Endothelial cell of umbilical vein (primary cell): Measurements from ENCODE around the gene MKKS. TPM values are rescaled to one million over a fixed set of nuclear protein-coding genes. Genes with fewer than 3 reads are reported as not detected.

ENCODE experiments used
- BruUV-seq: library from RNA; stranded (reverse); fragments of 400-500 nt; replicated peaks from 2 replicates; lab custom pipeline; 2021; lab: Mats Ljungman, UMichigan
- CTCF ChIA-PET: fragments of 300-600, 350-600 bp; sonication (Branson Sonifier 250); formaldehyde crosslinking; loops from one replicate; lab custom pipeline; 2021; ENCODE audit warnings: antibody characterized with exemption, inconsistent platforms; lab: Charles Lee
- POLR2A ChIA-PET: fragments of 300-600, 350-600 bp; sonication (Branson Sonifier 250); formaldehyde crosslinking; loops from one replicate; lab custom pipeline; 2021; ENCODE audit warnings: antibody characterized with exemption, inconsistent platforms; lab: Charles Lee
- DNase-seq: peaks from one replicate; pipeline ENCODE4 v3.0.0-alpha.2; 2011; ENCODE audit warnings: low read depth, low spot score
- FAIRE-seq: peaks from 2 replicates; lab custom pipeline; 2011; peaks lifted over from hg19 to GRCh38; lab: Jason Lieb, UNC
- H2AFZ ChIP-seq: 2 replicates; pipeline ENCODE4 v1.6.0; 2012; ENCODE audit warnings: low read depth, low read length, control low read depth, inconsistent platforms
- H3K27ac ChIP-seq: 2 replicates; pipeline ENCODE4 v1.5.1; 2011; ENCODE audit warnings: low read depth, mild to moderate bottlenecking, control low read depth, low read length, moderate library complexity; ENCODE audit not compliant: insufficient read depth
- H3K27me3 ChIP-seq, 2 experiments: 2 replicates each; pipeline versions ENCODE4 v1.6.0 to v1.6.1; 2011; ENCODE audit warnings: low read length in 2 of 2, mixed read lengths in 1 of 2; ENCODE audit not compliant: control insufficient read depth in 2 of 2, insufficient read depth in 2 of 2
- H3K36me3 ChIP-seq, 2 experiments: 2 replicates in 1 of 2; 3 replicates in 1 of 2; pipeline ENCODE4 v1.5.1; 2011; ENCODE audit warnings: low read length in 2 of 2, mild to moderate bottlenecking in 1 of 2, moderate library complexity in 1 of 2; ENCODE audit not compliant: control insufficient read depth in 2 of 2, insufficient read depth in 2 of 2; ENCODE audit errors: extremely low read depth in 1 of 2
- H3K4me1 ChIP-seq: 3 replicates; pipeline ENCODE4 v1.5.1; 2011; ENCODE audit warnings: mild to moderate bottlenecking, low read length; ENCODE audit not compliant: control insufficient read depth, insufficient read depth; ENCODE audit errors: extremely low read depth
- H3K4me2 ChIP-seq: 2 replicates; pipeline ENCODE4 v1.6.1; 2011; ENCODE audit warnings: low read length, control low read depth, mixed read lengths; ENCODE audit not compliant: insufficient read depth
- H3K4me3 ChIP-seq, 3 experiments: fragments of 200-600 bp in 1 of 3; sonication (generic), shearing (Covaris generic) in 1 of 3; replicated peaks in 1 of 3; 2 replicates each; pipeline ENCODE4 v1.5.1; 2011 to 2016; ENCODE audit warnings: control low read depth in 3 of 3, low read length in 3 of 3, mild to moderate bottlenecking in 2 of 3, inconsistent platforms in 1 of 3, low read depth in 1 of 3, moderate library complexity in 1 of 3; ENCODE audit not compliant: insufficient read depth in 1 of 3
- H3K79me2 ChIP-seq: 2 replicates; pipeline ENCODE4 v1.6.0; 2012; ENCODE audit warnings: low read length, inconsistent platforms; ENCODE audit not compliant: control insufficient read depth, insufficient read depth
- H3K9ac ChIP-seq: replicated peaks from 2 replicates; pipeline ENCODE3; 2011; ENCODE audit warnings: low read length, control low read depth; ENCODE audit not compliant: insufficient read depth; ENCODE audit errors: extremely low read depth
- H3K9me1 ChIP-seq: replicated peaks from 3 replicates; pipeline ENCODE4 v1.6.0; 2011; ENCODE audit warnings: mild to moderate bottlenecking, low read length; ENCODE audit not compliant: control insufficient read depth, insufficient read depth; ENCODE audit errors: extremely low read depth
- H3K9me3 ChIP-seq: replicated peaks from 2 replicates; pipeline ENCODE4 v1.5.1; 2012; ENCODE audit warnings: low read length, inconsistent platforms; ENCODE audit not compliant: control insufficient read depth, insufficient read depth
- H4K20me1 ChIP-seq: replicated peaks from 2 replicates; pipeline ENCODE3; 2011; ENCODE audit warnings: mild to moderate bottlenecking, low read length; ENCODE audit not compliant: control insufficient read depth, insufficient read depth; ENCODE audit errors: extremely low read depth
- CTCF ChIP-seq, 2 donors: IDR thresholded peaks; 1 replicate in 1 of 2; 2 replicates in 1 of 2; pipeline ENCODE4 v1.5.1; 2011; ENCODE audit warnings: low read length in 2 of 2, mild to moderate bottlenecking in 2 of 2, moderate library complexity in 2 of 2, control low read depth in 1 of 2, inconsistent platforms in 1 of 2, low read depth in 1 of 2; ENCODE audit not compliant: insufficient read depth in 1 of 2; ENCODE audit errors: extremely low read depth in 1 of 2
- EZH2 ChIP-seq: IDR thresholded peaks from 2 replicates; pipeline ENCODE4 v1.6.1; 2012; ENCODE audit warnings: borderline replicate concordance, low read depth, mild to moderate bottlenecking, moderate library complexity, low read length, inconsistent platforms; ENCODE audit not compliant: severe bottlenecking
- FOS ChIP-seq: IDR thresholded peaks from 2 replicates; pipeline ENCODE4 v1.6.1; 2011; ENCODE audit warnings: mild to moderate bottlenecking, low read length, moderate library complexity, borderline replicate concordance; ENCODE audit not compliant: insufficient read depth
- GATA2 ChIP-seq: IDR thresholded peaks from 2 replicates; pipeline ENCODE4 v1.7.0; 2011; ENCODE audit warnings: low read depth, mild to moderate bottlenecking, moderate library complexity, mixed read lengths, low read length; ENCODE audit not compliant: insufficient read length, insufficient read depth
- JUN ChIP-seq: IDR thresholded peaks from 2 replicates; pipeline ENCODE4 v1.6.1; 2011; ENCODE audit warnings: borderline replicate concordance, low read depth; ENCODE audit not compliant: insufficient read length, insufficient read depth
- MAX ChIP-seq: IDR thresholded peaks from 2 replicates; pipeline ENCODE4 v1.6.1; 2011; ENCODE audit not compliant: insufficient read depth, insufficient read length
- MYC ChIP-seq: IDR thresholded peaks from one replicate; pipeline ENCODE4 v1.6.1; 2011; ENCODE audit warnings: mild to moderate bottlenecking, low read depth, low read length
- POLR2A ChIP-seq: IDR thresholded peaks from 2 replicates; pipeline ENCODE4 v1.6.1; 2012; ENCODE audit warnings: low read depth, mild to moderate bottlenecking, control low read depth, low read length
- POLR2AphosphoS5 ChIP-seq: IDR thresholded peaks from 2 replicates; pipeline ENCODE4 v1.6.1; 2012; ENCODE audit warnings: low read depth, mild to moderate bottlenecking, control low read depth, low read length, moderate library complexity; ENCODE audit not compliant: insufficient read depth
- dilution Hi-C: fragments of 300-500 bp; cut with MboI; formaldehyde crosslinking; loops from one replicate; pipeline ENCODE4 v1.15.0; 2019; ENCODE audit warnings: low sequenced_read_pairs; ENCODE audit not compliant: extremely low pct_ligation_motif_present
- intact Hi-C: fragments of 100-400 bp; cut with micrococcal nuclease; formaldehyde crosslinking; loops from one replicate; pipeline ENCODE4 v1.10.0; 2022
- polyA plus RNA-seq, 4 experiments: library from polyadenylated mRNA; depleted of rRNA in 3 of 4; stranded (reverse) in 3 of 4; unstranded in 1 of 4; fragments of >200 nt; gene quantifications; 2 replicates each; pipeline versions ENCODE4 v1.2.1 to v1.2.3, GENCODE V29; 2011 to 2012; ENCODE audit warnings: missing spikeins in 1 of 4
- total RNA-seq: library from RNA; stranded (reverse); gene quantifications from 2 replicates; pipeline ENCODE4 v1.2.3, GENCODE V29; 2021

The MKKS gene
- total and polyA plus RNA-seq, 2 donors (not counting 3 experiments of a cell fraction or from before 2014, with no cell fraction given): 7.9 to 10.5 TPM

- dilution Hi-C loops (no loop called here), intact Hi-C loops (no loop called here)
- Histone ChIP-seq H3K4me2 (no peak overlapping the region), H3K4me1 (no peaks in the 10 kb centered on the region), H3K9me3 (no peaks in the 10 kb centered on the region), H4K20me1 (no peaks in the 10 kb centered on the region), H3K27me3 (no peaks in the 10 kb centered on the region), H3K27ac (no peak overlapping the region), H3K9me1 (no peaks in the 10 kb centered on the region), H3K36me3 (no peaks in the 10 kb centered on the region), H3K9ac (no peak overlapping the region), H3K4me3 (no peak overlapping the region), H3K79me2 (no peaks in the 10 kb centered on the region), H2AFZ (no peak overlapping the region)
- POLR2A ChIA-PET: no interaction called here
- no TSS peak for BruUV-seq
- DNase-seq (no peak), FAIRE-seq (no peak)
- TF ChIP-seq MYC: no peak
- no peak for TF ChIP-seq JUN
- TF ChIP-seq POLR2A: no peak
- no peak for TF ChIP-seq GATA2
- TF ChIP-seq MAX: no peak
- no peak for TF ChIP-seq POLR2AphosphoS5
- no peak for TF ChIP-seq EZH2
- TF ChIP-seq FOS: no peak
- CTCF ChIA-PET: no interaction called here
Measured at GRCh38 chr20:10443936-10444335, 9.9 kb upstream of the MKKS start.

- Histone ChIP-seq H2AFZ (no peak overlapping the region), H3K79me2 (peaks cover 6% of the 10 kb centered on the region), H3K9me3 (no peaks in the 10 kb centered on the region), H4K20me1 (no peaks in the 10 kb centered on the region), H3K4me1 (peaks cover 5% of the 10 kb centered on the region), H3K9me1 (no peaks in the 10 kb centered on the region), H3K4me2 (no peak overlapping the region), H3K4me3 (no peak overlapping the region), H3K9ac (no peak overlapping the region), H3K27ac (no peak overlapping the region), H3K27me3 (no peaks in the 10 kb centered on the region), H3K36me3 (no peaks in the 10 kb centered on the region)
- no peak for TF ChIP-seq MAX
- TF ChIP-seq POLR2A: no peak
- TF ChIP-seq MYC: no peak
- TF ChIP-seq GATA2: no peak
- no peak for TF ChIP-seq EZH2
- no peak for TF ChIP-seq FOS
- no peak for TF ChIP-seq JUN
- TF ChIP-seq POLR2AphosphoS5: no peak
- no peak for TF ChIP-seq CTCF (IDR thresholded peaks at IDR 0.05; ENCODE audit: extremely low read depth in 1 of 2, insufficient read depth in 1 of 2, low read depth in 1 of 2, low read length in 2 of 2)
- no peak for DNase-seq
- intact Hi-C loops (loop anchor here (10.0 kb wide), 2 partner anchors 1017 to 1107 kb away; no protein-coding TSS in a partner anchor), dilution Hi-C loops (no loop called here)
- FAIRE-seq: no peak
- no TSS peak for BruUV-seq
- ChIA-PET CTCF (no interaction called here), POLR2A (no interaction called here)
Measured at GRCh38 chr20:10438217-10438616, 4.2 kb upstream of the MKKS start.
